Calu3 (cell line): ENCODE results near the gene LSS. TPM values are rescaled to one million over a fixed set of nuclear protein-coding genes. Genes with fewer than 3 reads are reported as not detected.

Experiments
- BruUV-seq: library from RNA; stranded (reverse); fragments of 400-500 nt; replicated peaks from 2 replicates; lab custom pipeline; 2021; lab: Mats Ljungman, UMichigan
- CTCF ChIA-PET: fragments of 300-600 bp; sonication (Branson Sonifier 250); formaldehyde crosslinking; loops from one replicate; lab custom pipeline; 2022; ENCODE audit warnings: antibody characterized with exemption; lab: Charles Lee
- DNase-seq: peaks from one replicate; pipeline ENCODE4 v3.0.0; 2022
- H3K27ac Mint-ChIP-seq: one replicate; pipeline ENCODE4 v1.8.0; 2022; ENCODE audit warnings: mixed read lengths; ENCODE audit not compliant: unreplicated experiment
- H3K27me3 Mint-ChIP-seq: one replicate; pipeline ENCODE4 v1.8.0; 2022; ENCODE audit warnings: mixed read lengths; ENCODE audit not compliant: unreplicated experiment
- H3K36me3 Mint-ChIP-seq: one replicate; pipeline ENCODE4 v1.8.0; 2022; ENCODE audit warnings: mild to moderate bottlenecking, moderate library complexity, mixed read lengths; ENCODE audit not compliant: insufficient read depth, unreplicated experiment
- H3K4me1 Mint-ChIP-seq: one replicate; pipeline ENCODE4 v1.8.0; 2022; ENCODE audit warnings: mild to moderate bottlenecking, low read depth, mixed read lengths; ENCODE audit not compliant: unreplicated experiment
- H3K4me3 Mint-ChIP-seq: one replicate; pipeline ENCODE4 v1.8.0; 2022; ENCODE audit warnings: mild to moderate bottlenecking, low read depth, moderate library complexity, mixed read lengths; ENCODE audit not compliant: unreplicated experiment
- H3K9me3 Mint-ChIP-seq: one replicate; pipeline ENCODE4 v1.8.0; 2022; ENCODE audit warnings: low read depth, mixed read lengths; ENCODE audit not compliant: unreplicated experiment
- intact Hi-C: fragments of 100-400 bp; cut with micrococcal nuclease; formaldehyde crosslinking; loops from one replicate; pipeline ENCODE4 v1.10.0; 2022; ENCODE audit not compliant: unreplicated experiment
- total RNA-seq: library from RNA; stranded (reverse); gene quantifications from 2 replicates; pipeline ENCODE4 v1.2.3, GENCODE V29; 2022
- TF ChIP-seq, protein P1 (sequence below): fragments of 200-600 bp; IDR thresholded peaks from one replicate; pipeline ENCODE4 v1.8.0; 2022; ENCODE audit warnings: antibody characterized with exemption; ENCODE audit not compliant: unreplicated experiment

LSS gene
- total RNA-seq, 1 experiment from 2014 or later, result 55.1 TPM

DNA sequence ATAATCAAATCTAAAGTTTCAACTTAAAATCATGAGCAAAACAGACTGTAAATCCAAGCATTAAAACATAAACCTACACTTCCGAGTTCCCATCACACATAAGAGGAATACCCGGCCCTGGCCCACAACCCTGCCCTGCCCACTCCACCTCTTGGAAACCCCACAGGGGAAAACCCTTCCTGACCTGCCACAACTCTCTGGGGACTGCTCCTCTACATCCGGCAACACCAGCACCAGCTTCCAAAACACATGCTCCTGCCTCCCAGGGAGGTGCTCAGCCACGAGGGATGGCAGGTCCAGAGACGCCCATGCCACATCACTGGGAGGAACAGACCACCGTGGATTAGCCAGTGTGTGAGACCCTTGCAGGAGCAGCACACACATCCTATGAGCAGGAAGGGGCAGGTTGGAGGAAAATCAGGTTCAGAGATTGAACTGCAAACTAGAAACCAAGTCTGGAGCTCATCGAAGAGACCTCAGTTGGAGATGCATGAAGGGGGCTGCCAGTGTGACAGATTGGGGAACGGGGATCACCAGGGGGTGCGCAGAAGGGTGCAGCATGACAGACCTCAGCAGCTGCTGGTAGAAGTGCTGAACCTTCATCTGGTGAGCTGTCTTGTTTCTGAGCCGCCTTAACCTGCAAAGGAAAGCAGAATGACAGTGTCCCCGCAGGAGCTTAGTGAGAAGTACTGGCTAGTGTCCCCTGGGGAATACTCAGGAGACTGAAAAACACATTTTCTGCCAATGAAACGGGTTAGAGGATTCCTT is 25.8 kb upstream of the LSS start:
- Mint-ChIP-seq H3K27ac (no peak overlapping the region), H3K27me3 (no peaks in the 10 kb centered on the region), H3K4me3 (no peak overlapping the region), H3K36me3 (peaks cover 56% of the 10 kb centered on the region), H3K4me1 (no peaks in the 10 kb centered on the region), H3K9me3 (no peaks in the 10 kb centered on the region)
- DNase-seq, result no peak
- BruUV-seq, result no TSS peak
- intact Hi-C loops, result no loop called here
- TF ChIP-seq, protein P1, sequence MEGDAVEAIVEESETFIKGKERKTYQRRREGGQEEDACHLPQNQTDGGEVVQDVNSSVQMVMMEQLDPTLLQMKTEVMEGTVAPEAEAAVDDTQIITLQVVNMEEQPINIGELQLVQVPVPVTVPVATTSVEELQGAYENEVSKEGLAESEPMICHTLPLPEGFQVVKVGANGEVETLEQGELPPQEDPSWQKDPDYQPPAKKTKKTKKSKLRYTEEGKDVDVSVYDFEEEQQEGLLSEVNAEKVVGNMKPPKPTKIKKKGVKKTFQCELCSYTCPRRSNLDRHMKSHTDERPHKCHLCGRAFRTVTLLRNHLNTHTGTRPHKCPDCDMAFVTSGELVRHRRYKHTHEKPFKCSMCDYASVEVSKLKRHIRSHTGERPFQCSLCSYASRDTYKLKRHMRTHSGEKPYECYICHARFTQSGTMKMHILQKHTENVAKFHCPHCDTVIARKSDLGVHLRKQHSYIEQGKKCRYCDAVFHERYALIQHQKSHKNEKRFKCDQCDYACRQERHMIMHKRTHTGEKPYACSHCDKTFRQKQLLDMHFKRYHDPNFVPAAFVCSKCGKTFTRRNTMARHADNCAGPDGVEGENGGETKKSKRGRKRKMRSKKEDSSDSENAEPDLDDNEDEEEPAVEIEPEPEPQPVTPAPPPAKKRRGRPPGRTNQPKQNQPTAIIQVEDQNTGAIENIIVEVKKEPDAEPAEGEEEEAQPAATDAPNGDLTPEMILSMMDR, result no peak
- CTCF ChIA-PET, result no interaction called here

DNA sequence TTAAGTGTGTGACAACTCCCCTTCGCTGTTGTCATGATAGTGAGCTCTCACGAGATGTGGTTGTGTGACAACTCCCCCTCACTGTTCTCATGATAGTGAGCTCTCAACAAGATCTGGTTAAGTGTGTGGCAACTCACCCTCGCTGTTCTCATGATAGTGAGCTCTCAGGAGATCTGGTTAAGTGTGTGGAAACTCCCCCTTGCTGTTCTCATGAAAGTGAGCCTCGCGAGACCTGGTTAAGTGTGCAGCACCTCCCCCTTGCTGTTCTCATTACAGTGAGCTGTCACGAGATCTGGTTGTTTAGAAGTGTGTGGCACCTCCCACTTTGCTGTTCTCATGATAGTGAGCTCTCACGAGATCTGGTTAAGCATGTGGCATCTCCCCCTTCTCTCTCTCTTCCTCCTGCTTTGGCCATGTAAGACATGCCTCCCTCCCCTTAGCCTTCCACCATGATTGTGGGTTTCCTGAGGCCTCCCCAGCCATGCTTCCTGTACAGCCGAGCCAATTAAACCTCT is 25.1 kb upstream of the LSS start:
- DNase-seq, result no peak
- Mint-ChIP-seq H3K36me3 (peaks cover 56% of the 10 kb centered on the region), H3K4me3 (no peak overlapping the region), H3K4me1 (no peaks in the 10 kb centered on the region), H3K27ac (no peak overlapping the region), H3K9me3 (no peaks in the 10 kb centered on the region), H3K27me3 (no peaks in the 10 kb centered on the region)
- CTCF ChIA-PET, result no interaction called here
- BruUV-seq, result no TSS peak
- intact Hi-C loops, result no loop called here
- TF ChIP-seq, protein P1, result no peak

DNA sequence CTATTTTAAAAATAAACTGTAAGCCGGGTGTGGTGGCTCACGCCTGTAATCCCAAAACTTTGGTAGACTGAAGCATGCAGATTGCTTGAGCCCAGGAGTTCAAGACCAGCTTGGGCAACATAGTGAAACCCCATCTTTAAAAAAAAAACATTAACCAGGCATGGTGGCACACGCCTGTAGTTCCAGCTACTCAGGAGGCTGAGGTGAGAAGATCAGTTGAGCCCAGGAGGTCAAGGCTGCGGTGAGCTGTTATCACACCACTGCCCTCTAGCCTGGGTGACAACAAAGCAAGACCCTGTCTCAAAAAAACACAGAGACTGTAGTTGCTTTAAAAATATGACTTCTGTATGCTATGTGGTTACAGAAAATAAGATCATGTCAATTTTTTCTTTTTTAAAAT is 24.3 kb upstream of the LSS start:
- no peak overlapping the region for H3K4me3 Mint-ChIP-seq

DNA sequence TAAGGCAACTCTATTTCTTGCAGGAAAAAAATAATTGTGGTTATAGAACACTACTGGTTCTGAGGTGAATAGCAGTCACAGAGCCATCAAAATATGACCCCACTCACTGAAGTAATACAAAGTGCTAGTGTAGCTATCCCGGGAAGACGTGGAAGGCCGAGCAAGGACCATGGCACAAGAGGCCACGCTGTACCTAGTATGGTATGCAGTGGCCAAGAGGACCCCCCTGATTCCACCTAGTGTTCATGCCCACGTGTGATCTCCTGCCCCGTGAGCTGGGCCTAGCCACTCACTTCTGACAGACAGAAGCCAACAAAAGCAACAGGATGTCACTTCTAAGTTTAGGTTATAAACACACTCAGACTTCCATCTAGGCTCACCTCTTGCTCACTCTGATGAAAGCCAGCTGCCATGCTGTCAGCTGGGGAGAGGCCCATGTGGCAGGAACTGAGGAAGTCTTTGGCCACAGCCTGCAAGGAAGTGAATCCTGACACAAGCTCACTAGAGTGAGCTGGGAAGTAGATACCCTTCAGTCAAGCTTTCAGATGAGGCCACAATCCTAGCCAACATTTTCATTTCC is 21.7 kb upstream of the LSS start:
- Mint-ChIP-seq H3K4me1 (no peaks in the 10 kb centered on the region), H3K27me3 (no peaks in the 10 kb centered on the region), H3K4me3 (no peak overlapping the region), H3K9me3 (no peaks in the 10 kb centered on the region), H3K36me3 (peaks cover 63% of the 10 kb centered on the region), H3K27ac (no peak overlapping the region)
- BruUV-seq, result no TSS peak
- no peak for DNase-seq
- intact Hi-C loops, result no loop called here
- CTCF ChIA-PET, result interaction anchor here (1.0 kb wide), 1 partner anchor 107 kb away, joined by 3 read pairs; no protein-coding TSS in a partner anchor
- TF ChIP-seq, protein P1, result no peak

More for the DNA sequence above, 24.3 kb upstream of the LSS start:
- no TSS peak for BruUV-seq
- H3K27ac Mint-ChIP-seq, result no peak overlapping the region
- H3K27me3 Mint-ChIP-seq, result no peaks in the 10 kb centered on the region
- TF ChIP-seq, protein P1, result no peak
- CTCF ChIA-PET, result no interaction called here
- H3K4me1 Mint-ChIP-seq, result no peaks in the 10 kb centered on the region
- intact Hi-C loops, result no loop called here
- peaks cover 60% of the 10 kb centered on the region for H3K36me3 Mint-ChIP-seq
- H3K9me3 Mint-ChIP-seq, result no peaks in the 10 kb centered on the region
- no peak for DNase-seq
